Esophagus muscularis mucosa (tissue), 4 donors: ENCODE measurements around the gene SETD2. TPM values are rescaled to one million over a fixed set of nuclear protein-coding genes. Genes with fewer than 3 reads are reported as not detected.

Experiments used
- DNase-seq: peaks from one replicate; pipeline ENCODE4 v3.0.0-alpha.2; 2017; ENCODE audit errors: extremely low spot score
- H3K27ac ChIP-seq, 4 donors: fragments of 200-600 bp; sonication (generic); replicated peaks in 1 of 4; 1 replicate in 3 of 4; 2 replicates in 1 of 4; pipeline ENCODE4 v1.5.1; 2016 to 2019; ENCODE audit warnings: mild to moderate bottlenecking in 1 of 4
- H3K27me3 ChIP-seq, 4 donors: fragments of 200-600 bp; sonication (generic); one replicate each; pipeline versions ENCODE4 v1.5.1 to v1.6.0; 2016 to 2019
- H3K36me3 ChIP-seq, 4 donors: fragments of 200-600 bp; sonication (generic); one replicate each; pipeline ENCODE4 v1.5.1; 2016 to 2019
- H3K4me1 ChIP-seq, 4 donors: fragments of 200-600 bp; sonication (generic); one replicate each; pipeline ENCODE4 v1.5.1; 2016 to 2019
- H3K4me3 ChIP-seq, 4 donors: fragments of 200-600 bp; sonication (generic); 1 replicate in 2 of 4; 2 replicates in 2 of 4; pipeline ENCODE4 v1.5.1; 2016 to 2019; ENCODE audit warnings: mild to moderate bottlenecking in 4 of 4, moderate library complexity in 1 of 4
- H3K9me3 ChIP-seq, 4 donors: fragments of 200-600 bp; sonication (generic); 1 replicate in 3 of 4; 2 replicates in 1 of 4; pipeline ENCODE4 v1.5.1; 2016 to 2019
- CTCF ChIP-seq, 3 experiments: fragments of 200-600 bp in 2 of 3; fragments of 450-650 bp in 1 of 3; sonication (generic) in 2 of 3; IDR thresholded peaks; one replicate each; pipeline ENCODE4 v1.5.1; 2017 to 2019; ENCODE audit warnings: antibody characterized with exemption in 3 of 3, mild to moderate bottlenecking in 2 of 3, moderate library complexity in 1 of 3
- EP300 ChIP-seq: sonication (generic); formaldehyde crosslinking; IDR thresholded peaks from one replicate; pipeline ENCODE4 v1.6.1; 2017; ENCODE audit warnings: antibody characterized with exemption
- POLR2A ChIP-seq: fragments of 450-650 bp; IDR thresholded peaks from one replicate; pipeline ENCODE4 v1.6.1; 2017; ENCODE audit warnings: antibody characterized with exemption, moderate library complexity, mild to moderate bottlenecking, low read depth
- POLR2AphosphoS5 ChIP-seq, 2 donors: sonication (generic); formaldehyde crosslinking; IDR thresholded peaks; one replicate each; pipeline ENCODE4 v1.6.1; 2017; ENCODE audit warnings: antibody characterized with exemption in 2 of 2
- WGBS: methylation state at CpG from one replicate; pipeline ENCODE4 v1.1.5; 2018; 5-methylcytosine and 5-hydroxymethylcytosine counted together
- intact Hi-C: fragments of 100-400 bp; cut with DNase I; formaldehyde crosslinking; loops from one replicate; pipeline ENCODE4 v1.15.1; 2023
- total RNA-seq, 4 donors: library from RNA; depleted of rRNA; stranded (reverse); fragments of >200 nt; gene quantifications; one replicate each; pipeline versions ENCODE4 v1.1.0 to v1.2.1, GENCODE V29; 2016

SETD2 gene
- total RNA-seq, 4 donors from 2014 or later, result 52.2 to 66.4 (median 56.8) TPM

GRCh38 chr3:47008234-47008796 is 155.6 kb downstream of the SETD2 start:
- TF ChIP-seq CTCF (IDR thresholded peaks at IDR 0.05) (no peak), POLR2A (no peak), POLR2AphosphoS5 (IDR thresholded peaks at IDR 0.05) (no peak), EP300 (no peak)
- DNase-seq, result no peak
- Histone ChIP-seq H3K4me1 (peaks cover 12 to 15% (median 15%) of the 10 kb centered on the region in 4 donors), H3K4me3 (no peak overlapping the region), H3K27me3 (no peaks in the 10 kb centered on the region), H3K36me3 (peaks cover under 1 to 48% (median 35%) of the 10 kb centered on the region in 4 donors), H3K9me3 (no peaks in the 10 kb centered on the region), H3K27ac (peak overlapping the region in 3 of 4 donors; percentile 86 to 93 (median 91))
- intact Hi-C loops, result no loop called here
- WGBS, result 87% methylated on average over 13 of the region's 13 CpGs

- H3K9me3 ChIP-seq, result no peaks in the 10 kb centered on the region
- peaks cover 3 to 48% (median 38%) of the 10 kb centered on the region in 4 donors for H3K36me3 ChIP-seq
- 83% methylated on average over 10 of the region's 16 CpGs for WGBS
- H3K27ac ChIP-seq, result no peak overlapping the region
- DNase-seq, result no peak
- no peaks in the 10 kb centered on the region for H3K27me3 ChIP-seq
- H3K4me1 ChIP-seq, result peaks cover 12 to 15% (median 15%) of the 10 kb centered on the region in 4 donors
- TF ChIP-seq CTCF (IDR thresholded peaks at IDR 0.05) (no peak), POLR2A (no peak), EP300 (no peak), POLR2AphosphoS5 (IDR thresholded peaks at IDR 0.05) (no peak)
- intact Hi-C loops, result no loop called here
- no peak overlapping the region for H3K4me3 ChIP-seq
Measured at GRCh38 chr3:47007482-47008233, 156.3 kb downstream of the SETD2 start.

- intact Hi-C loops, result no loop called here
Measured at GRCh38 chr3:47007001-47007400, 156.9 kb downstream of the SETD2 start.

GRCh38 chr3:47006145-47006651 is 157.7 kb downstream of the SETD2 start:
- Histone ChIP-seq H3K4me1 (peaks cover 12 to 15% (median 15%) of the 10 kb centered on the region in 4 donors), H3K36me3 (peaks cover 16 to 62% (median 53%) of the 10 kb centered on the region in 4 donors), H3K27me3 (no peaks in the 10 kb centered on the region), H3K27ac (no peak overlapping the region), H3K9me3 (no peaks in the 10 kb centered on the region), H3K4me3 (no peak overlapping the region)
- DNase-seq, result no peak
- WGBS, result 92% methylated on average over 9 of the region's 9 CpGs
- no peak for TF ChIP-seq POLR2AphosphoS5 (IDR thresholded peaks at IDR 0.05)
- no peak for TF ChIP-seq CTCF (IDR thresholded peaks at IDR 0.05)
- no peak for TF ChIP-seq EP300
- no peak for TF ChIP-seq POLR2A
- intact Hi-C loops, result no loop called here

More at GRCh38 chr3:47007001-47007400, 156.9 kb downstream of the SETD2 start:
- Histone ChIP-seq H3K4me1 (peaks cover 12 to 15% (median 15%) of the 10 kb centered on the region in 4 donors), H3K36me3 (peaks cover 8 to 54% (median 45%) of the 10 kb centered on the region in 4 donors), H3K27me3 (no peaks in the 10 kb centered on the region), H3K9me3 (no peaks in the 10 kb centered on the region), H3K27ac (no peak overlapping the region), H3K4me3 (no peak overlapping the region)
- no peak for DNase-seq
- WGBS, result 83% methylated on average over 1 of the region's 3 CpGs
- TF ChIP-seq POLR2AphosphoS5 (IDR thresholded peaks at IDR 0.05), result no peak
- TF ChIP-seq POLR2A, result no peak
- no peak for TF ChIP-seq EP300
- no peak for TF ChIP-seq CTCF (IDR thresholded peaks at IDR 0.05)
